Globus pallidus (tissue), 1 donor: ENCODE results near the gene KCNJ16.
A peak's percentile ranks its signal among the peaks of the same experiment; 100 is the strongest.

Source experiments
- DNase-seq: peaks from one replicate; pipeline ENCODE4 v3.0.0-alpha.2; 2015; ENCODE audit warnings: low spot score

KCNJ16 gene

GRCh38 chr17:70128727-70129238 is 53.8 kb downstream of the KCNJ16 start:
- no peak for DNase-seq

- no peak for DNase-seq
These were observed 55.3 kb downstream of the KCNJ16 start for GRCh38 chr17:70130289-70130688.

GRCh38 chr17:70132505-70132904 is 57.5 kb downstream of the KCNJ16 start:
- DNase-seq: no peak

GRCh38 chr17:70134042-70134441 is 59.0 kb downstream of the KCNJ16 start:
- no peak for DNase-seq

- no peak for DNase-seq
These were observed 59.8 kb downstream of the KCNJ16 start for GRCh38 chr17:70134777-70135176.

- no peak for DNase-seq
These were observed 61.1 kb downstream of the KCNJ16 start for GRCh38 chr17:70136131-70136530.

GRCh38 chr17:70137451-70138230 is 62.6 kb downstream of the KCNJ16 start:
- peak; percentile 74 for DNase-seq

GRCh38 chr17:70138291-70138865 is 63.4 kb downstream of the KCNJ16 start:
- DNase-seq: no peak

GRCh38 chr17:70139449-70139993 is 64.5 kb downstream of the KCNJ16 start:
- no peak for DNase-seq

- no peak for DNase-seq
These were observed 69.3 kb downstream of the KCNJ16 start for GRCh38 chr17:70144260-70144846.

- DNase-seq: no peak
These were observed 78.2 kb downstream of the KCNJ16 start for GRCh38 chr17:70153210-70153609.

GRCh38 chr17:70157151-70157550 is 82.1 kb downstream of the KCNJ16 start:
- DNase-seq: peak; percentile 81

GRCh38 chr17:70158180-70158579 is 83.2 kb downstream of the KCNJ16 start:
- no peak for DNase-seq

- DNase-seq: no peak
These were observed 83.6 kb downstream of the KCNJ16 start for GRCh38 chr17:70158591-70158990.

- no peak for DNase-seq
These were observed 85.0 kb downstream of the KCNJ16 start for GRCh38 chr17:70159980-70160379.

GRCh38 chr17:70161519-70161918 is 86.5 kb downstream of the KCNJ16 start:
- no peak for DNase-seq

- no peak for DNase-seq
These were observed 90.4 kb downstream of the KCNJ16 start for GRCh38 chr17:70165383-70165782.

GRCh38 chr17:70166615-70167014 is 91.6 kb downstream of the KCNJ16 start:
- no peak for DNase-seq

- peak; percentile 89 for DNase-seq
These were observed 93.3 kb downstream of the KCNJ16 start for GRCh38 chr17:70168044-70168976.

GRCh38 chr17:70168977-70169708 is 94.1 kb downstream of the KCNJ16 start, which contains the start of gene KCNJ2:
TSS of gene KCNJ2 (plus strand) at chr17:70169532. CDS start at chr17:70175040, 5,508 bp downstream.
- DNase-seq: peak; percentile 95
